Stimulated activated CD4-positive, alpha-beta T cell treated with anti-CD3 and anti-CD28 coated beads, Interleukin-2, amount 100 ng/mL, for 24 hours (primary cell): ENCODE data around the gene DRC7.

Experiments
- DNase-seq, 2 donors: peaks; one replicate each; pipeline ENCODE4 v3.0.0-alpha.2; 2020

Gene DRC7

GRCh38 chr16:57753448-57754353, 59.1 kb downstream of the DRC7 start:
- DNase-seq: no peak

- no peak for DNase-seq
Observed at GRCh38 chr16:57754354-57755060, 59.9 kb downstream of the DRC7 start.

- DNase-seq: no peak
Observed at GRCh38 chr16:57755061-57755684, 60.6 kb downstream of the DRC7 start.

- DNase-seq: no peak
Observed at GRCh38 chr16:57755726-57756423, 61.3 kb downstream of the DRC7 start.

- no peak for DNase-seq
Observed at GRCh38 chr16:57756424-57757325, 62.1 kb downstream of the DRC7 start.

GRCh38 chr16:57757326-57757786, 62.8 kb downstream of the DRC7 start:
- DNase-seq: peak; percentile 93 to 95

GRCh38 chr16:57757883-57758282, 63.3 kb downstream of the DRC7 start:
- DNase-seq: no peak

GRCh38 chr16:57758331-57759117, 63.9 kb downstream of the DRC7 start:
- DNase-seq: no peak

GRCh38 chr16:57759131-57759530, 64.5 kb downstream of the DRC7 start:
- no peak for DNase-seq

- DNase-seq: no peak
Observed at GRCh38 chr16:57759541-57760356, 65.1 kb downstream of the DRC7 start.

GRCh38 chr16:57760357-57761160, 66.0 kb downstream of the DRC7 start:
- DNase-seq: no peak

- DNase-seq: no peak
Observed at GRCh38 chr16:57761301-57761700, 66.7 kb downstream of the DRC7 start.

- DNase-seq: no peak
Observed at GRCh38 chr16:57761957-57762356, 67.4 kb downstream of the DRC7 start.

GRCh38 chr16:57762365-57763040, 67.9 kb downstream of the DRC7 start:
- DNase-seq: no peak

- no peak for DNase-seq
Observed at GRCh38 chr16:57763285-57764005, 68.8 kb downstream of the DRC7 start.

GRCh38 chr16:57764006-57764340, 69.4 kb downstream of the DRC7 start:
- DNase-seq: no peak

- peak in 1 of 2 donors; percentile 28 for DNase-seq
Observed at GRCh38 chr16:57764341-57765159, 69.9 kb downstream of the DRC7 start.
